ENCODE results near the gene COL20A1. TPM values are rescaled to one million over a fixed set of nuclear protein-coding genes. Genes with fewer than 3 reads are reported as not detected.

Gene COL20A1
- total and polyA plus RNA-seq, 2 experiments from 2014 or later = not detected

DNA sequence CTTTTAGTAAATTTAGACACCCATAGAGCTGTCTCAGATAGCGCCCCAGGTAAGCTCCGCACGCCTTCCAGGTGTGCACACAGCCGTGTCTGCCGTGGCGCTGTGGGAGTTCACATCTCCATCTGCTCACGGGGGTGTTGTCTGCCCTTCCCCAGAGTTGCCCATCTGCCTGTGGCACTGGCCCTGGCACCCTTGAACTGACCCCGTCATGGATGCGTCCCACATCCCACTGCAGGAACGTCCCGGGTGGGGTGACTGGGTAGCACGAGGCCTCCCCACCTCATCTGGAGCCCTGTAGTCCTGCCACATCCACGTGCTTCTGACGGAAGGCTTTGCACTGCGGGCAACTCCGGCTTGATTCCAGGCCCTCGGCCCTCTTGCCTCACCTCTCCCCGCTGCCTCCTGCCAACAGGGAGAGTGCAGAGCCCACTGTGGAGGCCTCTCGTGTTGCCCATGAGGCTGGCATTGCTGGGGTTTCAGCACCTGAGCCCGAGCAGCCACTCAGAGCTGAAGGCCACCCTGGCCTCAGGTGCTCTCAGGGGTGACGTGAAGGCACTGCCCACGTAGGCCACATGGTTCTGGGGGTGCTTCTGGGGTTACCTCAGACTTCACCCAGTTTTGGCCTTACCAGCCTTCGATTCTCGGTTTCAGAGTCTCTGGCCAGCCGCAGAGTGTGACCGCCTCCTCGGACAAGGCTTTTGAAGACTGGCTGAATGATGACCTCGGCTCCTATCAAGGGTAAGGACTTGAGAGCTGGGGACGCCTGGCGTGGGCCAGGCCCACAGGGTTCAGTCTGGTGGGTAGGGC is 15.3 kb upstream of the COL20A1 start:
- Histone ChIP-seq H3K9me2 (ENCODE audit: insufficient read depth) (no peaks in the 10 kb centered on the region), H3K4me2 (ENCODE audit: unreplicated experiment) (no peak overlapping the region), H3K4me1 (ENCODE audit: insufficient read depth) (peaks cover 8% of the 10 kb centered on the region; the same call in 1 of the 2 replicates), H4K20me1 (ENCODE audit: insufficient read depth) (no peaks in the 10 kb centered on the region; the same call in 1 of the 2 replicates), H2AFZ (no peak overlapping the region), H3K27ac (no peak overlapping the region), H3K4me3 (no peak overlapping the region), H3F3A (ENCODE audit: insufficient read depth) (no peaks in the 10 kb centered on the region), H3K9ac (no peak overlapping the region), H3K27me3 (replicated peaks; ENCODE audit: insufficient read depth) (no peaks in the 10 kb centered on the region), H3K9me3 (ENCODE audit: low read depth) (no peaks in the 10 kb centered on the region), H3K36me3 (ENCODE audit: low read depth) (peaks cover 28% of the 10 kb centered on the region; the same call in 1 of the 2 replicates), H3K79me2 (ENCODE audit: insufficient read depth) (peaks cover 91% of the 10 kb centered on the region)
- in situ Hi-C loops (cut with MboI) = no loop called here
- no peak for DNase-seq
- WGBS, 2 experiments (ENCODE audit: low coverage in 1 of 2, low lambda C conversion rate in 2 of 2, missing lambda C conversion rate in 2 of 2) = 87% methylated on average over 25 to 28 of the region's 30 CpGs
- no peak for TF ChIP-seq EZH2 (IDR thresholded peaks at IDR 0.05; ENCODE audit: insufficient read depth, poor library complexity, severe bottlenecking)
- TF ChIP-seq EZH2phosphoT487 (IDR thresholded peaks at IDR 0.05; ENCODE audit: insufficient read depth, low read depth) = no peak

DNA sequence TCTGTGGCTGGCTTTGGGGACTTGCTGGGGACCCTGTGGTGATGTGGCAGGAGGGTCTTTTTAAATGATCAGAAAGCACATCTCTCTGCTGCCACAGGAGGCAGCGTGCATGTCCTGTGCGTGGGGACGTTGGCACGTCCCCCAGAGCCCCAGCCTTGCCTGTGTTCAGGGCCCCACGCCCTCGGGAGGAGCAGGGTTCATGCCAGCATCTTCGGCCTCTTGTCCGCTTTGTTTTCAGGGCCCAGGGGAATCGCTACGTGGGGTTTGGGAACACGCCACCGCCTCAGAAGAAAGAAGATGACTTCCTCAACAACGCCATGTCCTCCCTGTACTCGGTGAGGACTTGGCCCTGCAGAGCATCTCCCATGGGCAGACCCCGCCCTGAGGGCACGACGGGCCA is 14.3 kb upstream of the COL20A1 start:
- no peaks in the 10 kb centered on the region for H3K27me3 ChIP-seq (replicated peaks; ENCODE audit: insufficient read depth)
- peaks cover 81% of the 10 kb centered on the region for H3K79me2 ChIP-seq (ENCODE audit: insufficient read depth)
- WGBS, 2 experiments (ENCODE audit: low coverage in 1 of 2, low lambda C conversion rate in 2 of 2, missing lambda C conversion rate in 2 of 2) = 80 to 86% methylated on average over 16 to 17 of the region's 17 CpGs
- H2AFZ ChIP-seq = no peak overlapping the region
- H3K36me3 ChIP-seq (ENCODE audit: low read depth) = peaks cover 28% of the 10 kb centered on the region; the same call in 1 of the 2 replicates
- H3K9me3 ChIP-seq (ENCODE audit: low read depth) = no peaks in the 10 kb centered on the region
- H3F3A ChIP-seq (ENCODE audit: insufficient read depth) = no peaks in the 10 kb centered on the region
- TF ChIP-seq EZH2 (IDR thresholded peaks at IDR 0.05; ENCODE audit: insufficient read depth, poor library complexity, severe bottlenecking) = no peak
- TF ChIP-seq EZH2phosphoT487 (IDR thresholded peaks at IDR 0.05; ENCODE audit: insufficient read depth, low read depth) = no peak
- DNase-seq = no peak
- in situ Hi-C loops (cut with MboI) = no loop called here
- H3K4me2 ChIP-seq (ENCODE audit: unreplicated experiment) = no peak overlapping the region
- no peaks in the 10 kb centered on the region for H3K9me2 ChIP-seq (ENCODE audit: insufficient read depth)
- H3K27ac ChIP-seq = no peak overlapping the region
- H4K20me1 ChIP-seq (ENCODE audit: insufficient read depth) = no peaks in the 10 kb centered on the region; the same call in 1 of the 2 replicates
- peaks cover 8% of the 10 kb centered on the region; the same call in 1 of the 2 replicates for H3K4me1 ChIP-seq (ENCODE audit: insufficient read depth)
- no peak overlapping the region for H3K4me3 ChIP-seq
- no peak overlapping the region for H3K9ac ChIP-seq

DNA sequence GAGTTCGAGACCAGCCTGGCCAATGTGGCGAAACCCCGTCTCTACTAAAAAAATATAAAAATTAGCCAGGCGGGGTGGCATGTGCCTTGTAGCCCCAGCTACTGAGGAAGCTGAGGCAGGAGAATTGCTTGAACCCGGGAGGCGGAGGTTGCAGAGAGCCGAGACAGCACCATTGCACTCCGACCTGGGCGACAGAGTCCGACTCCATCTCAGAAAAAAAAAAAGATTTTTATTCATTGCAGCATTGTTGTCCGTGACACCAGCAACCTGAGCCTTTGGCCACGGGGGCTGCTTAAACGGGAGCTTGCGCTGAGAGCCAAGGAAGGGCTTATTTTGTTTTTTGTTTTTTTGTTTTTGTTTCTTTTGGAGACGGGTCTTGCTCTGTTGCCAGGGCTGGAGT is 13.1 kb upstream of the COL20A1 start:
- no peak for DNase-seq
- 89 to 92% methylated on average over 15 of the region's 15 CpGs for WGBS, 2 experiments (ENCODE audit: low coverage in 1 of 2, low lambda C conversion rate in 2 of 2, missing lambda C conversion rate in 2 of 2)
- H3K4me2 ChIP-seq (ENCODE audit: unreplicated experiment) = no peak overlapping the region
- no peaks in the 10 kb centered on the region for H3F3A ChIP-seq (ENCODE audit: insufficient read depth)
- H3K4me1 ChIP-seq (ENCODE audit: insufficient read depth) = peaks cover under 1% of the 10 kb centered on the region; the same call in 1 of the 2 replicates
- H3K79me2 ChIP-seq (ENCODE audit: insufficient read depth) = peaks cover 68% of the 10 kb centered on the region
- no peak overlapping the region for H2AFZ ChIP-seq
- no peak overlapping the region for H3K27ac ChIP-seq
- H4K20me1 ChIP-seq (ENCODE audit: insufficient read depth) = no peaks in the 10 kb centered on the region; the same call in 1 of the 2 replicates
- no peaks in the 10 kb centered on the region for H3K9me3 ChIP-seq (ENCODE audit: low read depth)
- no peak overlapping the region for H3K4me3 ChIP-seq
- no peak overlapping the region for H3K9ac ChIP-seq
- in situ Hi-C loops (cut with MboI) = no loop called here
- peaks cover 28% of the 10 kb centered on the region; the same call in 1 of the 2 replicates for H3K36me3 ChIP-seq (ENCODE audit: low read depth)
- no peaks in the 10 kb centered on the region for H3K27me3 ChIP-seq (replicated peaks; ENCODE audit: insufficient read depth)
- no peaks in the 10 kb centered on the region for H3K9me2 ChIP-seq (ENCODE audit: insufficient read depth)
- TF ChIP-seq EZH2phosphoT487 (IDR thresholded peaks at IDR 0.05; ENCODE audit: insufficient read depth, low read depth) = no peak
- no peak for TF ChIP-seq EZH2 (IDR thresholded peaks at IDR 0.05; ENCODE audit: insufficient read depth, poor library complexity, severe bottlenecking)

DNA sequence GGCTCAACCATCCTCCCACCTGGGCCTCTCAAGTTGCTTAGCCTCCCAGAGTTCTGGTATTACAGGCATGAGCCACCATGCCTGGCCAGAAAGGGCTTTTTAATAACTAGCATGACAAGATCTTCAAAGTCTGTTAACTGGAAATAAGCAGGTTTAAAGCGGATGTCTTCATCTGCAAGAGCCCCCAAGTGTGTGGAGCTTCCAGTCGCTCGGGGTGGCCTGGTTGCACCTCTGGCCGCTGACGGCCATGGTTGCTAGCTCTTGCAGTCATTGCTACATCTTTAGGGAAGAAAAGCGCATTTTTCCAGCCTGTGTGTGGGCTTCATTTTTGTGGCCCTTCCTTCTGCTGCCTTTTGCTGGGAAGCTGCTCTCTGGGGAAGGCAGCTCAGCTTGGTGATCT is 12.6 kb upstream of the COL20A1 start:
- Histone ChIP-seq H3K79me2 (ENCODE audit: insufficient read depth) (peaks cover 64% of the 10 kb centered on the region), H3K9me2 (ENCODE audit: insufficient read depth) (no peaks in the 10 kb centered on the region), H3F3A (ENCODE audit: insufficient read depth) (no peaks in the 10 kb centered on the region), H2AFZ (no peak overlapping the region), H3K9ac (no peak overlapping the region), H4K20me1 (ENCODE audit: insufficient read depth) (no peaks in the 10 kb centered on the region; the same call in 1 of the 2 replicates), H3K4me2 (ENCODE audit: unreplicated experiment) (no peak overlapping the region), H3K4me3 (no peak overlapping the region), H3K27me3 (replicated peaks; ENCODE audit: insufficient read depth) (no peaks in the 10 kb centered on the region), H3K36me3 (ENCODE audit: low read depth) (peaks cover 28% of the 10 kb centered on the region; the same call in 1 of the 2 replicates), H3K27ac (no peak overlapping the region), H3K9me3 (ENCODE audit: low read depth) (no peaks in the 10 kb centered on the region), H3K4me1 (ENCODE audit: insufficient read depth) (no peaks in the 10 kb centered on the region)
- in situ Hi-C loops (cut with MboI) = no loop called here
- no peak for DNase-seq
- no peak for TF ChIP-seq EZH2phosphoT487 (IDR thresholded peaks at IDR 0.05; ENCODE audit: insufficient read depth, low read depth)
- TF ChIP-seq EZH2 (IDR thresholded peaks at IDR 0.05; ENCODE audit: insufficient read depth, poor library complexity, severe bottlenecking) = no peak
- 87 to 88% methylated on average over 6 of the region's 6 CpGs for WGBS, 2 experiments (ENCODE audit: low coverage in 1 of 2, low lambda C conversion rate in 2 of 2, missing lambda C conversion rate in 2 of 2)
